PC-9 (cell line): ENCODE results near the gene FOXC2. TPM values are rescaled to one million over a fixed set of nuclear protein-coding genes. Genes with fewer than 3 reads are reported as not detected.

Experiments used
- BruUV-seq: library from RNA; stranded (reverse); fragments of 400-500 nt; replicated peaks from 2 replicates; lab custom pipeline; 2021; lab: Mats Ljungman, UMichigan
- CTCF ChIA-PET: fragments of 300-600 bp; sonication (Branson Sonifier 250); formaldehyde crosslinking; loops from one replicate; lab custom pipeline; 2022; ENCODE audit warnings: antibody characterized with exemption; lab: Charles Lee
- POLR2A ChIA-PET: fragments of 300-600 bp; sonication (Branson Sonifier 250); formaldehyde crosslinking; loops from one replicate; lab custom pipeline; 2022; ENCODE audit warnings: antibody characterized with exemption; ENCODE audit not compliant: unreplicated experiment; lab: Charles Lee
- DNase-seq, 2 experiments: peaks; one replicate each; pipeline versions ENCODE4 v3.0.0 to v3.0.0-alpha.2; 2015 to 2022; ENCODE audit warnings: mixed read lengths in 1 of 2
- H2AFZ ChIP-seq: fragments of 200-600 bp; sonication (generic); 2 replicates; pipeline ENCODE4 v1.8.1; 2017; ENCODE audit warnings: antibody characterized with exemption
- H3F3A ChIP-seq: fragments of 200-600 bp; sonication (generic); 2 replicates; pipeline ENCODE4 v1.8.1; 2017; ENCODE audit warnings: antibody characterized with exemption, mild to moderate bottlenecking, low read depth; ENCODE audit not compliant: insufficient read depth
- H3K27ac ChIP-seq: fragments of 200-600 bp; sonication (generic); 2 replicates; pipeline ENCODE4 v1.6.1; 2016; ENCODE audit warnings: mixed run types
- H3K27me3 ChIP-seq: fragments of 200-600 bp; sonication (generic); 2 replicates; pipeline ENCODE4 v1.6.1; 2016; ENCODE audit warnings: low read depth, mixed run types; ENCODE audit not compliant: insufficient read depth
- H3K36me3 ChIP-seq: fragments of 200-600 bp; sonication (generic); 2 replicates; pipeline ENCODE4 v1.6.1; 2016; ENCODE audit warnings: low read depth, mixed run types
- H3K4me1 ChIP-seq: fragments of 200-600 bp; sonication (generic); replicated peaks from 2 replicates; pipeline ENCODE4 v1.6.1; 2016; ENCODE audit warnings: mixed run types; ENCODE audit not compliant: insufficient read depth
- H3K4me2 ChIP-seq: fragments of 200-600 bp; sonication (generic); 2 replicates; pipeline ENCODE4 v1.6.1; 2017; ENCODE audit warnings: mixed run types
- H3K4me3 ChIP-seq: fragments of 200-600 bp; sonication (generic); 2 replicates; pipeline ENCODE4 v1.6.1; 2016; ENCODE audit warnings: mixed run types
- H3K79me2 ChIP-seq: fragments of 200-600 bp; sonication (generic); 2 replicates; pipeline ENCODE4 v1.6.1; 2017; ENCODE audit warnings: low read depth, mixed run types
- H3K9me2 ChIP-seq: fragments of 200-600 bp; sonication (generic); 2 replicates; pipeline ENCODE4 v1.8.1; 2017; ENCODE audit warnings: mild to moderate bottlenecking; ENCODE audit not compliant: insufficient read depth
- H3K9me3 ChIP-seq: fragments of 200-600 bp; sonication (generic); 2 replicates; pipeline ENCODE4 v1.8.1; 2016; ENCODE audit warnings: low read depth; ENCODE audit not compliant: insufficient read depth
- H4K20me1 ChIP-seq: fragments of 200-600 bp; sonication (generic); 2 replicates; pipeline ENCODE4 v1.8.1; 2017; ENCODE audit not compliant: insufficient read depth
- EZH2 ChIP-seq: fragments of 200-600 bp; sonication (generic); IDR thresholded peaks from 2 replicates; pipeline ENCODE4 v1.8.0; 2017; ENCODE audit warnings: antibody characterized with exemption, low read depth
- intact Hi-C: fragments of 100-400 bp; cut with micrococcal nuclease; formaldehyde crosslinking; loops from one replicate; pipeline ENCODE4 v1.10.0; 2022; ENCODE audit not compliant: unreplicated experiment
- total RNA-seq: library from RNA; stranded (reverse); gene quantifications from 2 replicates; pipeline ENCODE4 v1.2.3, GENCODE V29; 2021
- TF ChIP-seq, protein P1 (sequence below): fragments of 200-600 bp; sonication (generic); conservative IDR thresholded peaks from 2 replicates; pipeline ENCODE4 v1.6.1; 2017; ENCODE audit warnings: mixed run types, antibody characterized with exemption, mild to moderate bottlenecking, moderate library complexity

FOXC2 gene
- total RNA-seq, 1 experiment from 2014 or later, result not detected

GRCh38 chr16:86572606-86573005, 6.0 kb downstream of the FOXC2 start:
- Histone ChIP-seq H3F3A (no peaks in the 10 kb centered on the region), H3K9me3 (no peaks in the 10 kb centered on the region), H3K79me2 (no peaks in the 10 kb centered on the region), H3K27me3 (peaks cover 76% of the 10 kb centered on the region), H3K4me1 (no peaks in the 10 kb centered on the region), H3K27ac (no peak overlapping the region), H2AFZ (no peak overlapping the region), H3K36me3 (no peaks in the 10 kb centered on the region), H4K20me1 (no peaks in the 10 kb centered on the region), H3K4me2 (no peak overlapping the region), H3K4me3 (no peak overlapping the region), H3K9me2 (no peaks in the 10 kb centered on the region)
- no peak for TF ChIP-seq EZH2
- TF ChIP-seq, protein P1, sequence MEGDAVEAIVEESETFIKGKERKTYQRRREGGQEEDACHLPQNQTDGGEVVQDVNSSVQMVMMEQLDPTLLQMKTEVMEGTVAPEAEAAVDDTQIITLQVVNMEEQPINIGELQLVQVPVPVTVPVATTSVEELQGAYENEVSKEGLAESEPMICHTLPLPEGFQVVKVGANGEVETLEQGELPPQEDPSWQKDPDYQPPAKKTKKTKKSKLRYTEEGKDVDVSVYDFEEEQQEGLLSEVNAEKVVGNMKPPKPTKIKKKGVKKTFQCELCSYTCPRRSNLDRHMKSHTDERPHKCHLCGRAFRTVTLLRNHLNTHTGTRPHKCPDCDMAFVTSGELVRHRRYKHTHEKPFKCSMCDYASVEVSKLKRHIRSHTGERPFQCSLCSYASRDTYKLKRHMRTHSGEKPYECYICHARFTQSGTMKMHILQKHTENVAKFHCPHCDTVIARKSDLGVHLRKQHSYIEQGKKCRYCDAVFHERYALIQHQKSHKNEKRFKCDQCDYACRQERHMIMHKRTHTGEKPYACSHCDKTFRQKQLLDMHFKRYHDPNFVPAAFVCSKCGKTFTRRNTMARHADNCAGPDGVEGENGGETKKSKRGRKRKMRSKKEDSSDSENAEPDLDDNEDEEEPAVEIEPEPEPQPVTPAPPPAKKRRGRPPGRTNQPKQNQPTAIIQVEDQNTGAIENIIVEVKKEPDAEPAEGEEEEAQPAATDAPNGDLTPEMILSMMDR, result no peak
- intact Hi-C loops, result no loop called here
- ChIA-PET POLR2A (interaction anchor here (0.6 kb wide), 1 partner anchor 256 kb away, joined by 9 read pairs; no protein-coding TSS in a partner anchor), CTCF (no interaction called here)
- DNase-seq, result no peak
- BruUV-seq, result no TSS peak

- H3K4me3 ChIP-seq, result no peak overlapping the region
- H3K36me3 ChIP-seq, result no peaks in the 10 kb centered on the region
- no peak overlapping the region for H2AFZ ChIP-seq
- ChIA-PET POLR2A (interaction anchor here (0.6 kb wide), 1 partner anchor 255 kb away, joined by 9 read pairs; no protein-coding TSS in a partner anchor), CTCF (no interaction called here)
- TF ChIP-seq EZH2, result no peak
- TF ChIP-seq, protein P1, result no peak
- intact Hi-C loops, result no loop called here
- no peak overlapping the region for H3K27ac ChIP-seq
- peaks cover 82% of the 10 kb centered on the region for H3K27me3 ChIP-seq
- no TSS peak for BruUV-seq
- no peaks in the 10 kb centered on the region for H3F3A ChIP-seq
- no peak for DNase-seq
- H3K4me1 ChIP-seq, result no peaks in the 10 kb centered on the region
- no peaks in the 10 kb centered on the region for H3K9me3 ChIP-seq
- H4K20me1 ChIP-seq, result no peaks in the 10 kb centered on the region
- H3K4me2 ChIP-seq, result no peak overlapping the region
- no peaks in the 10 kb centered on the region for H3K79me2 ChIP-seq
- H3K9me2 ChIP-seq, result no peaks in the 10 kb centered on the region
Measured at GRCh38 chr16:86573215-86573614, 6.6 kb downstream of the FOXC2 start.

- DNase-seq, result no peak
- Histone ChIP-seq H3F3A (no peaks in the 10 kb centered on the region), H3K9me3 (no peaks in the 10 kb centered on the region), H3K4me1 (no peaks in the 10 kb centered on the region), H3K27me3 (peaks cover 80% of the 10 kb centered on the region), H3K36me3 (no peaks in the 10 kb centered on the region), H3K79me2 (no peaks in the 10 kb centered on the region), H2AFZ (no peak overlapping the region), H3K4me2 (no peak overlapping the region), H3K27ac (no peak overlapping the region), H3K4me3 (no peak overlapping the region), H3K9me2 (no peaks in the 10 kb centered on the region), H4K20me1 (no peaks in the 10 kb centered on the region)
- ChIA-PET CTCF (no interaction called here), POLR2A (no interaction called here)
- intact Hi-C loops, result no loop called here
- no peak for TF ChIP-seq EZH2
- TF ChIP-seq, protein P1, result no peak
- no TSS peak for BruUV-seq
Measured at GRCh38 chr16:86573646-86574508, 7.2 kb downstream of the FOXC2 start.
